Pulmonary artery endothelial cell (primary cell): ENCODE data around the gene GMPR. TPM values are rescaled to one million over a fixed set of nuclear protein-coding genes. Genes with fewer than 3 reads are reported as not detected.

Experiments used
- DNase-seq: peaks from one replicate; pipeline ENCODE4 v3.0.0-alpha.2; 2011; ENCODE audit warnings: low read depth, low spot score
- total RNA-seq: library from RNA; depleted of rRNA; stranded (reverse); fragments of >200 nt; gene quantifications from 2 replicates; pipeline ENCODE4 v1.2.3, GENCODE V29; 2014

The GMPR gene
- total RNA-seq, result 32.3 and 36.5 TPM in 2 replicates

DNA sequence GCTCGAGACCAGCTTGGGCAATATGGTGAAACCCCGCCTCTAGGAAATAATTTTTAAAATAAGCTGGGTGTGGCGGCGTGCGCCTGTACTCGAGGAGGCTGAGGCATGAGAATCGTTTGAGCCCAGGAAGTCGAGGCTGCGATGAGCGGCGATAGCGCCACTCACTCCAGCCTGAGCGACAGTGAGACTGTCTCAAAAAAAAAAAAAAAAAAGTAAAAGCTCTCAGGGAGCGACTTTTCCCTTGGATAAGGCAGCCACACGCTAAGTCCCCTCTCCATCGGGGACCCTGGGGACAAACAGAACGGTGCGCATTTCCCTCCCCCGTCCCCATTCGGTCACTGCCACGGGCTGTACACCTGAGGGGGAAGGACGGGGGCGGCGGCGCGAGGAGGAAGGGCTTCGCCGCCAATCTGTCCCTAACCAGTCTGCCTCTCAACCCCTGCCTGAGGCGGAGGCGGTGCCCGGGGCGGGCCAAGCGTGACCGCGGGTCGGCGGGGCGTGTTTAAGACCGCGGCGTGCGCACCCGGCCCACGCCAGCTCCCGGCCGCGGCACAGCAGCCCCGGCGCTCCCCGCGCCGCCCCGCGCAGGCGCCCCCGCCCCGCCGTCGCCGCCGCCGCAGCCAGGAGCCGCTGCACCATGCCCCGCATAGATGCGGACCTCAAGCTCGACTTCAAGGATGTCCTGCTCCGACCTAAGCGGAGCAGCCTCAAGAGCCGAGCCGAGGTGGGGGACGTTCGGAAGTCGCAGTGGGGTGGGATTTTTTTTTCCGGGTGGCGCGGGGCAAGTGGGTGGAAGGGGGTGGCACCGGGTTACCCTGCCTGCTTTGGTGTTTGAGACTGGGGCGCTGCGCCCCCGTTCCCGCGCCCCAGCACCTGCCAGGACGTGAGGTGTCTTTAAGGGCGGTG lies at the start of gene GMPR:
GMPR (plus strand) TSS at position 531 of the 906 bp plus-strand sequence; CDS start at position 638, 107 bp downstream.
- DNase-seq, result no peak

DNA sequence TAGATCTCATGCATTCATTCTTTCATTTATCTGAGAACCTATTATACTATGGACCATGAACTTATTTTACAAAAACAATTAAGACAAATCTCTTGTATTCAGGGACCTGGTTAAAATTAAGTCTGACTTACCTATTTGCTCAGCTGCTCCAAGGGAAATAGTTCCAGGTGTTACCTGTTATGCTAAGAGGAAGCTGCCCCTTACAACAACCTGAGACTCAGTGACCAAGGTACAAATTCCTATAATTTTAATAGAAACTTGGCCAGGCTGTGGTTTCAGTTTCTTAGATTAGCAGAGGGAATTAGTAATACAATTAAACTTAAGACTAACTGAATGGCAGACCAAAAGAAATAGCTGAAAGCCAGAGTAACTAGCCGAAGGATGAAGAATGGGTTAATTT lies 48.2 kb upstream of the GMPR start:
- no peak for DNase-seq

DNA sequence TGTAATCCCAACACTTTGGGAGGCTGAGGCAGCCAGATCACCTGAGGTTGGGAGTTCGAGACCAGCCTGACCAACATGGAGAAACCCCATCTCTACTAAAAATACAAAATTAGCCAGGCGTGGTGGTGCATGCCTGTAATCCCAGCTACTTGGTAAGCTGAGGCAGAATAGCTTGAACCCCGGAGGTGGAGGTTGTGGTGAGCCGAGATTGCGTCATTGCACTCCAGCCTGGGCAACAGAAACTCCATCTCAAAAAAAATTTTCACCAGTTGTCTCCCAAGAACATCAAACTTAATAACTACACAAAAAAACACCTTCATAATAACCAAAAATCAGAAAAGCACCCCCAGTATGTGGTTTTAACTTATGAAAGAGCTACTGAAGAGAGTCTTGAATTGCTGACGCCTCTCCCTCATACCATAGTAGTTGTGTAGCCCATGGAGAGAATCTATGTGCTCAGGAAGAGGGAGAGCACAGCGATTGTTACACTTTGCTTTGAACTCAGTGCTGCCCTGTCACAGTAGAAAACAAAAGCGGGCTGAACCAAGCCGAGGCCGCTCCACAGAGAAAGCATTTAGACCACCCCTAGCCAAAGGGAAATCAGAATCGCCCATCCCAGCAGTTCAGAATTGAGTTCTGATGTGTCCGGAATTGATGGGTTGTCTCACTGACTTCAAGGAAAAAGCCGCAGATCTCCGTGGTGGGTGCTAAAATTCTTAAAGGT lies 42.0 kb upstream of the GMPR start:
- no peak for DNase-seq

- no peak for DNase-seq
These were observed 41.3 kb upstream of the GMPR start for GRCh38 chr6:16196984-16197546.

- no peak for DNase-seq
These were observed 40.2 kb upstream of the GMPR start for GRCh38 chr6:16198061-16198705.

GRCh38 chr6:16199804-16200203 lies 38.6 kb upstream of the GMPR start:
- no peak for DNase-seq

DNA sequence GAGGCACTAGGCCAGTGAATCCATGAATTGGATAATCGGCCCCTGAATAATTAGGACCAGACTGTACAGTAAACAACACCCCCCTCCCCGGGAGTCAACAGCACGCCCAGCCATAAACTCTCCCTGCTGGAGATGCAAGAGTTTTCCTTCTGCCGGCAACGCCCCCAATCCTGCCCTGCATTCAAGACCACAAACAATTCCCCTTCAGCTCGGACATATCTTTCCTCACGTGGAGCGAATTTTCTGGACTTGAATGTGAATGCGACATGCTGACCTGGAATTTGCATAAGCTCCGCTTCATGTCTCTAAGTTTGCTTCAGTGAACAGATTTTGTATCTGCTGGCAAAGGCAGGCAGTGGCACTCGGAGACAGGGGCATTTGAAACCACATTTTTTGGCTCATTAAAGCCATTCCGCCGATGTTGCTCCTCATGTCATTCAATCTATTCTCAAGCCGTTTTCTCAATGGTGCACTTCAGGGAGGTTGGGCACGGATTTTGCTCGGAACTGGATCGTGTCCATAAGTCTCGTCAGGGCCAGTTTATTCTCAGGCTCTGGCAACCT lies 38.0 kb upstream of the GMPR start:
- DNase-seq, result no peak

DNA sequence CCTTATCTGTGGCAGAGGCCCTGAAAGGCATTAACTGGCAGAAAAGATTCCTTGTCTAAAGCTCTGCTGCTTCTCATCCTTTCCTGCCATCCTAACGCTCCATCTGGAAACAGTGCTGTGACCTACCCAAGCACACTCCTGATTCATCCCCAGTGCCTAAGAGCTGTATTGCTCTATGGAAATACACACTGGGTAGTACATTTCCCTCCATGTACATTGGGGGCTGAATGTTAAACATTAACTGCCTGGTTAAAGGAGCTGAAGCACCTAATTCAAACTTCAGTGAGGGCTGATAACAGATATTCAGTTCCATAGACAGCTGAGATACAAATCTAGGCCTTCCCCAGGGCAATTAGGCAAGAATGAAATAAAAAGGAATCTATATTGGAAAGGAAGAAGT lies 36.7 kb upstream of the GMPR start:
- no peak for DNase-seq

DNA sequence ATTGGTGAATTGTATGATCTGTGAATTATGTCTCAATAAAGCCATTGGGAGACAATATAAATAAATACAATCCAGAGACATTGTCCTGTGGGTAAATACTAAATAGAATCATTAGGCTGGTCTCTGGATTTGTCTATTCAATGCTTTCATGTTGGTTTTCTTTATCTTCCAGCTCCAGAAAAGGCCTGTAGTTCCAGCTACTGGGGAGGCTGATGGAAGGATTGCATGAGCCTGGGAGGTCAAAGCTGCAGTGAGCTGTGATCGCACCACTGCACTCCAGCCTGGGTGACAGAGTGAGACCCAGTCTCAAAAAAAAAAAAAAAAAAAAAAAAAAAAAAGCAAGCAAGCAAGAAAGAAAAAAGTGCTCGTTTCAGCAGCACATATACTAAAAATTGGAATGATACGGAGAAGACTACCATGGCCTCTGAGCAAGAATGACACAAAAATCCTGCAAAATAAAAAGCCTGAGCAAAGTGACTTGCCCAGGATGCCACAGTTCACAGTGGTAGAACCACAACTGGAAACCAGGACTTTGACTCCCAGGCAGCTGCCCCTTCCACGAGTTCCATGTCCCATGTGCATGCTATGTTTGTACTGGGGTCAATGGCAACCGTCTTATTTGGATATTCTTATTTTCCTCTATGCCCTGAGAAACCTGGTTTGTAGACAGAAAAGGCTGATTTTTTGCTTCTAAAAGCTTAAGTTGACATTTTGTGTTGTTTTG lies 33.6 kb upstream of the GMPR start:
- DNase-seq, result no peak

DNA sequence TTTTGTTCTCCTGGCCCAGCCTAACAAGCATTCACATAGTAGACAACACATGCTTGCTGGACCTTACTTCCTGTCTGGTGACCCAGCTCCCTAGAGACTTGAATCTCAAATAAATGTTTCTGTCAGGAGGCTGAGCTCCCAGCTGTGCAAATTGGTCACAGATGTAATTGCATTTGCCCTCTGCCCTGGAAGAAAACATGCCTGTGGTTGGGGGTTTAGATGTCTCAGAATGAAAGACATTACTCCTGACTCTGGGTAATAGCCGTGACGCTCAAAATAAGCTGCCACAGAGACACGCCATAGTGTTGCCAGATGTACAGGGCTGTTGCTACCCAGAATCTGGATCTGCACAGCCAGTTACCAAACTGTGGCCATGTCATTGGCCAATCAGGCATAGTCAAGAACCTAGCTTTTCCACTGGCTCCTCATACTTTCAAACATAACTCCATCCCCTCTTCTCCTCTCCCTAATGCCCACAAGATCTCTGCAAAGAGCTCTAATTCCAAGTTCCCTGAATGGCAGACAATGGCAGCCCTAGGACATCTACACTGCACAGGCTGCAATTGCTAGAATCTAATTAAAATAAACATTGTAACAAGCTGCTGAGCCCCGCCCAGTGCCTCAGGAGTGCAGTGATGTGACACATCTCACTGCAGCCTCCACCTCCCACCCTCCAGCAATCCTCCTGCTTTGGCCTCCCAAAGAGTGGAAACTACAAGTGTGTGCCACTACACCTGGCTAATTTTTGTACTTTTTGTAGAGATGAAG lies 32.8 kb upstream of the GMPR start:
- DNase-seq, result no peak

GRCh38 chr6:16206595-16207037 lies 31.8 kb upstream of the GMPR start:
- peak; percentile 74 for DNase-seq

GRCh38 chr6:16208989-16209388 lies 29.4 kb upstream of the GMPR start:
- no peak for DNase-seq

GRCh38 chr6:16209539-16209938 lies 28.8 kb upstream of the GMPR start:
- DNase-seq, result no peak

GRCh38 chr6:16212276-16212675 lies 26.1 kb upstream of the GMPR start:
- DNase-seq, result no peak

DNA sequence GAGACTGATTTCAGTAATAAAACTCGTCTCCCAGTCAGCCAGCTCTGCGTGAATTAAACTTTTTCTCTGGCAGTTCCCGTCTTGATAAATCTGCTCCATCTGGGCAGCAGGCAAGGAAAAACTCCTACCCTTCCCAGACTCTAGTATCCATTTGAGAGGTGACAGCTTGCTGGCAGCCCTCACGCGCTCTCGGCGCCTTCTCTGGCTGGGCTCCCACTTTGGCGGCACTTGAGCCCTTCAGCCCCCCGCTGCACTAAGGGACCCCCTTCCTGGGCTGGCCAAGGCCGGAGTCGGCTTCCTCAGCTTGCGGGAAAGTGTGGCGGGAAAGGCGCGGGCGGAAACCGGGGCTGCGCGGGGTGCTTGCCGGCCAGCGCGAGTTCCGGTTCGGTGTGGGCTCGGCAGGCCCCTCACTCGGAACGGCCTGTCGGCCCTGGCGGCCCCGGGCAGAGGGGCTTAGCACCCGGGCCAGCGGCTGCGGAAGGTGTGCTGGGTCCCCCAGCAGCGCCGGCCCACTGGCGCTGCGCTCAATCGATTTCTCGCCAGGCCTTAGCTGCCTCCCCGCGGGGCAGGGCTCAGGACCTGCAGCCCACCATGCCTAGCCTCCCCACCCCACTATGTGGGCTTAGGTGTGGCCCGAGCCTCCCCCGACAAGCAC lies 21.8 kb upstream of the GMPR start:
- no peak for DNase-seq

DNA sequence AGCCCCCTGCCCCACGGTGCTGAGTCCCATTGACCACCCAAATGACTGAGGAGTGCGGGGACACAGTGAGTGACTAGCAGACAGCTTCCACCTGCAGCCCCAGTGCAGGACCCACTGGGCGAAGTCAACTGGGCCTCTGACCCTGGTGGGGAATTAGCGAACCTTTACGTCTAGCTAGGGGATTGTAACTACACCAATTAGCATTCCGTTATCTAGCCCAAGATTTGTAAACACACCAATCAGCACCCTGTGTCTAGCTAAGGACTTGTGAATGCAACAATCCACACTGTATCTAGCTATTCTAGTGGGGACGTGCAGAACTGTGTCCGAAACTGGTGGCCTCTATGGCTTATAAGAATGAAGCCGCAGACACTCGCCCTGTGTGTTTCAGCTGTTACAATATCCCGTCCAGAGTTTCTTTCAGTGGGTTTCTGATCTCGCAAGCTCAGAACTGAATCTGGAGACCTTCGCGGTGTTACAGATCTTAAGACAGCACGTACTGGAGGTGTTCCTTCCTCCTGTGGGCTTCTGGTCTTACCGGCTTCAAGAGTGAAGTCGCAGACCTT lies 21.1 kb upstream of the GMPR start:
- no peak for DNase-seq

DNA sequence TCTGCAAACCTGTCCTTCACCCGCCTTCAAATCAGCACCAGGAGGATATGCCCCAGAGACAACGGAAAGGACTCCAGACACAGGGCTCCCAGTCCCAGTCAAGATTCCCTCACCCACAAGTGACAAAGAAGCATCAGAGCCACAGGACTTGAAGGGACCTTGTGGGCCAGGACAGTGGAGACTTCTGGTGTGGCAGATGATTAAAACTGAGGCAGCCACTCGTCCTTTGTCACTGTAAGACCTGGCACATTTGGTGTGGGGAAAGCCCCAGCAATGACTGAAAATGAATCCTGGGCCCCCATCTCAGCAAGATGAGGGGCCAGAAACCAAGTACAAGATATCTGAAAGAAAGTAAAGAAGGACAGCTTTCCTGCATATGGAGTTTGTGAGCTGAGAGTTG lies 15.6 kb upstream of the GMPR start:
- no peak for DNase-seq

DNA sequence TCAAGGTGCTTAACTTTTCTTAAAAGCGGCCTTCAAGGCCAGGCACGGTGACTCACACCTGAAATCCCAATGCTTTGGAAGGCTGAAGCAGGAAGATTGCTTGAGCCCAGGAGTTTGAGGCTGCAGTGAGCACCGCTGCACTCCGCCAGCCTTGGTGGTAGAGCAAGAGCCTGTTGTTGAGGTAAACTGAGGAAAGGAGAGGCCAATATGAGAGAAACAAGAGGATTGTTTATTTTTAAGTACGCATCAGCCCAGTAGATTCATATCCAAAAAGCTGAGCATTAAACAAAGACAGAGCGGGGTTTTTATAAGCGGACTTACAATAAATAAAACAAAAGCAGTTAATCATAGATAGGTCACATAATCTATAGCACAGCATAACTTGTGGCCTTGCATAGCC lies 15.0 kb upstream of the GMPR start:
- DNase-seq, result no peak

DNA sequence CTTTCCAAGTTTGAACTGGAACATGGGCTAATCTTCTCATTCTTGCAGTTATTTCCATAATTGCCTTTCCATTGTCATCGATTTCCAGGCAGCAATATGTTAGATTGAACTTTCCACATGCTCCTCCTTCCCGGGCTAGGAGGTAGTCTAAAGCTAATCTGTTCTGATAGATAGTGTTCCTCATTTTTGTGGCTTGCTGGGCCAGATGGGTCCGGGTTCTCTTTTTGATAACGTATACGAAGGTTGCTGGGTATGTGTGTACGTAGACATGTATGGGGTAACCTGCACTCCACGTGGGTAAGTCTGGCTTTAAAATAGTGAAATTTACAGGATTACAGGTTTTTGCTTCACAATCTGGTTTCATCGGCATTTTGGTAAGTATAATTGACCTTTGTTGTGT lies 14.0 kb upstream of the GMPR start:
- DNase-seq, result no peak
